ENCODE data around the gene CRAMP1. TPM values are rescaled to one million over a fixed set of nuclear protein-coding genes. Genes with fewer than 3 reads are reported as not detected.
A peak's percentile ranks its signal among the peaks of the same experiment; 100 is the strongest.
"Not testable (repeated sequence)": the region's sequence is repeated elsewhere in the genome, so short reads cannot be mapped to it uniquely, and the experiment has no call there.

CRAMP1 gene
- total RNA-seq, 3 donors from 2014 or later = 15.7 to 27.4 (median 20.6) TPM

- DNase-seq (peak in 1 of 3 donors; percentile 19), ATAC-seq (no peak)
- TF ChIP-seq CTCF (IDR thresholded peaks at IDR 0.05) = no peak
- Histone ChIP-seq H3K36me3 (ENCODE audit: low read depth) (no peaks in the 10 kb centered on the region), H3K4me1 (ENCODE audit: low read depth) (peaks cover 4% of the 10 kb centered on the region), H3K4me3 (no peak overlapping the region), H3K9me3 (no peaks in the 10 kb centered on the region)
- intact Hi-C loops (cut with DNase I, micrococcal nuclease) = no loop called here
These were observed 103.1 kb downstream of the CRAMP1 start for GRCh38 chr16:1715220-1715619.

GRCh38 chr16:1718236-1718635 is 106.1 kb downstream of the CRAMP1 start:
- H3K36me3 ChIP-seq (ENCODE audit: low read depth); ATAC-seq; H3K9me3 ChIP-seq; H3K4me3 ChIP-seq; intact Hi-C loops (cut with DNase I, micrococcal nuclease): not testable (repeated sequence)
- peaks cover 10% of the 10 kb centered on the region for H3K4me1 ChIP-seq (ENCODE audit: low read depth)
- DNase-seq = peak in 1 of 3 donors; percentile 19

DNA sequence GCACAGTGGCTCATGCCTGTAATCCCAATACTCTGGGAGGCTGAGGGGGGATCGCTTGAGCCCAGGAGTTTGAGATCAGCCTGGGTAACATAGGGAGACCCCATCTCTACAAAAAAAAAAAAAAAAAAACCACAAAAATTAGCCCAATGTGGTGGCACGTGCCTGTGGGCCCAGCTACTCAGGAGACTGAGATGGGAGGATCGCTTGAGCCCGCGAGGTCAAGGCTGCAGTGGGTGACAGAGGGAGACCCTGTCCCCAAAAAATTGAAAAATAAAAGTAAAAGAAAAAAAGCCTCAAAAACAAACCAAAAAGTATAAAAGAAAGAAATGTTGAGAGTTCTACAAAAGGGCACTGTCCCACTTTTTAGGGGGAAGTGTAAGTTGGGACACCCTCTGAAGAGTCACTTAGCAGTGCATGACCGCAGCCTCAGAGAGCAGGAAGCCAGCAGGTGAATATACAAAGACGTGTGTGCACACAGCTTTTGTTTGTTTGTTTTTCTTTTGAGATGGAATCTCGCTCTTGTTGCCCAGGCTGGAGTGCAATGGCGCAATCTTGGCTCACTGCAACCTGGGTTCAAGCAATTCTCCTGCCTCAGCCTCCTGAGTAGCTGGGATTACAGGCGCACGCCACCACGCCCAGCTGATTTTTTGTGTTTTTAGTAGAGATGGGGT is 107.5 kb downstream of the CRAMP1 start:
- intact Hi-C loops (cut with DNase I, micrococcal nuclease); H3K36me3 ChIP-seq (ENCODE audit: low read depth); H3K9me3 ChIP-seq; H3K4me3 ChIP-seq: not testable (repeated sequence)
- ATAC-seq (peak; percentile 42), DNase-seq (peak in 1 of 3 donors; percentile 20)
- peaks cover 18% of the 10 kb centered on the region for H3K4me1 ChIP-seq (ENCODE audit: low read depth)

GRCh38 chr16:1721372-1721771 is 109.2 kb downstream of the CRAMP1 start:
- no peak for ATAC-seq

DNA sequence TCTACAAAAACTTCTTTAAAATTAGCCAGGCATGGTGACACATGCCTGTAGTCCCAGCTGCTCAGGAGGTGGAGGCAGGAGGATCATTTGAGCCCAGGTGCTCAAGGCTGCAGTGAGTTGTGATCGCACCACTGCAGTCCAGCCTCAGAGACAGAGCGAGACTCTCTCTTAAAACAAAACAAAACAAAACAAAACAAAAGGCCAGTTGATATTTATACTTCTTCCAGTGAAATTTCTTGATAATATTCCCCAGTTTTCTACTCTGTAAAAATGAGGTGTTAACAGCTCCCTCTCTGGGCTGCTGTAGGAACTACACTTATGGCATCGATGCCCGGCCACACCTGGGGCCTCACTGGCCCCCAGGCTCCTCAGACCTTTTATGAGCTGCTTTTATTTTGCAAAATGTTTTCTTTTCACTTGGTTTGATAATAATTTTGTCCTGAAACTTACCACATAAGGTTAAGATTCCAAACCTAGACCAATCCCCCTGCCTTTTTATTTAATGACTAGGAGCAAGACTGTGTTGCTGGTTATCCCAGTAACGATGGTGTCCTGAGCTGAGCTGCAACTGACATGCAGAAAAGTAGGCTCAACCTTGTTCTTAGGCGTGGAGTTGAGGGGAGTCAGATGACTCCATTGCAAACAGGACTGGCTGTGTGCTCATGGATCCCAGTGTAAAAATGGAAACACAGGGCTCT is 111.4 kb downstream of the CRAMP1 start:
- Histone ChIP-seq H3K36me3 (ENCODE audit: low read depth) (no peaks in the 10 kb centered on the region), H3K9me3 (no peaks in the 10 kb centered on the region), H3K4me3 (no peak overlapping the region), H3K4me1 (ENCODE audit: low read depth) (peaks cover 18% of the 10 kb centered on the region)
- peak; percentile 60 for TF ChIP-seq CTCF (IDR thresholded peaks at IDR 0.05)
- DNase-seq = peak in 1 of 3 donors; percentile 70
- ATAC-seq = peak; percentile 58
- intact Hi-C loops (cut with DNase I, micrococcal nuclease) = no loop called here

More at GRCh38 chr16:1721372-1721771, 109.2 kb downstream of the CRAMP1 start:
- TF ChIP-seq CTCF (IDR thresholded peaks at IDR 0.05) = no peak
- Histone ChIP-seq H3K4me1 (ENCODE audit: low read depth) (peaks cover 18% of the 10 kb centered on the region), H3K9me3 (no peaks in the 10 kb centered on the region), H3K4me3 (no peak overlapping the region), H3K36me3 (ENCODE audit: low read depth) (no peaks in the 10 kb centered on the region)
- DNase-seq = no peak
- intact Hi-C loops (cut with DNase I, micrococcal nuclease) = no loop called here

GRCh38 chr16:1724491-1724890 is 112.3 kb downstream of the CRAMP1 start:
- Histone ChIP-seq H3K4me1 (ENCODE audit: low read depth) (peaks cover 18% of the 10 kb centered on the region), H3K36me3 (ENCODE audit: low read depth) (no peaks in the 10 kb centered on the region), H3K9me3 (no peaks in the 10 kb centered on the region), H3K4me3 (no peak overlapping the region)
- intact Hi-C loops (cut with DNase I, micrococcal nuclease) = no loop called here
- DNase-seq (no peak), ATAC-seq (no peak)
- no peak for TF ChIP-seq CTCF (IDR thresholded peaks at IDR 0.05)

Measured in mucosa of descending colon (tissue), 3 donors.